GM19463 (cell line): ENCODE data around the gene SPINT3.
"Not testable (repeated sequence)": the region's sequence is repeated elsewhere in the genome, so short reads cannot be mapped to it uniquely, and the experiment has no call there.

ENCODE experiments used
- ATAC-seq: cut with Tn5 transposase; IDR thresholded peaks from one replicate; pipeline ENCODE4 v1.9.1; 2021; ENCODE audit warnings: mild to moderate bottlenecking, moderate library complexity; ENCODE audit not compliant: unreplicated experiment

SPINT3 gene

GRCh38 chr20:45503403-45503802, 12.0 kb downstream of the SPINT3 start:
- no peak for ATAC-seq

- no peak for ATAC-seq
Observed at GRCh38 chr20:45502561-45502960, 12.9 kb downstream of the SPINT3 start.

- no peak for ATAC-seq
Observed at GRCh38 chr20:45501600-45501999, 13.8 kb downstream of the SPINT3 start.

- ATAC-seq: no peak
Observed at GRCh38 chr20:45500022-45500421, 15.4 kb downstream of the SPINT3 start.

GRCh38 chr20:45497971-45498494, 17.4 kb downstream of the SPINT3 start:
- ATAC-seq: no peak

- no peak for ATAC-seq
Observed at GRCh38 chr20:45496166-45496565, 19.3 kb downstream of the SPINT3 start.

GRCh38 chr20:45495501-45495941, 19.9 kb downstream of the SPINT3 start:
- ATAC-seq: no peak

- ATAC-seq: no peak
Observed at GRCh38 chr20:45489083-45489531, 26.3 kb downstream of the SPINT3 start.

GRCh38 chr20:45487231-45487635, 28.2 kb downstream of the SPINT3 start:
- ATAC-seq: no peak

- ATAC-seq: no peak
Observed at GRCh38 chr20:45485388-45485787, 30.0 kb downstream of the SPINT3 start.

GRCh38 chr20:45484676-45485075, 30.7 kb downstream of the SPINT3 start:
- ATAC-seq: no peak

GRCh38 chr20:45479822-45480221, 35.6 kb downstream of the SPINT3 start:
- ATAC-seq: no peak

- ATAC-seq: not testable (repeated sequence)
Observed at GRCh38 chr20:45477530-45478148, 37.8 kb downstream of the SPINT3 start.

GRCh38 chr20:45472286-45472685, 43.1 kb downstream of the SPINT3 start:
- not testable (repeated sequence) for ATAC-seq

- peak; percentile 15 for ATAC-seq
Observed at GRCh38 chr20:45470937-45471336, 44.5 kb downstream of the SPINT3 start.

- ATAC-seq: peak; percentile 74
Observed at GRCh38 chr20:45470262-45470931, 45.0 kb downstream of the SPINT3 start.

- peak; percentile 4 for ATAC-seq
Observed at GRCh38 chr20:45469336-45470261, 45.8 kb downstream of the SPINT3 start, which contains the start of gene WFDC2. Gene WFDC2, plus strand, starts transcription at chr20:45469753. Its CDS starts 29 bp downstream, at chr20:45469782.

- no peak for ATAC-seq
Observed at GRCh38 chr20:45467861-45468260, 47.6 kb downstream of the SPINT3 start.

- ATAC-seq: no peak
Observed at GRCh38 chr20:45467172-45467571, 48.2 kb downstream of the SPINT3 start.

GRCh38 chr20:45465491-45466266, 49.7 kb downstream of the SPINT3 start:
- no peak for ATAC-seq
